ENCODE results near the gene BTBD9. TPM values are rescaled to one million over a fixed set of nuclear protein-coding genes. Genes with fewer than 3 reads are reported as not detected.

BTBD9 gene
- total and polyA plus RNA-seq, 2 of the 13 experiments (the other 11 are each of a cell fraction or from before 2014, with no cell fraction given): 1.2 to 3.0 TPM

DNA sequence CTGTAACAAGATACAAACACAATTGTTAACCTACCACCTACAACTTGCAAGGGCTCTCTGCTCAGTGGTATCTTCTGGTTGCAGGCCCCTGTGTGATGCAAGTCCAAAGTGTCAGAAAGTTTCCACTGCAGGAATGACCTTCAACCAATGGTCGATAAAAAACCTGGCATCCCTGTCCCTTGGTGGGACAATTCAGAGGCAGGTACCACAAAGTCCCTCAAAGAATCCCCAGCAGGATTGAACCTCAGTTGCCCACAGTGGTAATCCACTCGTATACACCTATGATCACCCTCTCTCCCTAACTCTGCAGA lies 47.3 kb upstream of the BTBD9 start (continued):
- TF ChIP-seq, protein P1, sequence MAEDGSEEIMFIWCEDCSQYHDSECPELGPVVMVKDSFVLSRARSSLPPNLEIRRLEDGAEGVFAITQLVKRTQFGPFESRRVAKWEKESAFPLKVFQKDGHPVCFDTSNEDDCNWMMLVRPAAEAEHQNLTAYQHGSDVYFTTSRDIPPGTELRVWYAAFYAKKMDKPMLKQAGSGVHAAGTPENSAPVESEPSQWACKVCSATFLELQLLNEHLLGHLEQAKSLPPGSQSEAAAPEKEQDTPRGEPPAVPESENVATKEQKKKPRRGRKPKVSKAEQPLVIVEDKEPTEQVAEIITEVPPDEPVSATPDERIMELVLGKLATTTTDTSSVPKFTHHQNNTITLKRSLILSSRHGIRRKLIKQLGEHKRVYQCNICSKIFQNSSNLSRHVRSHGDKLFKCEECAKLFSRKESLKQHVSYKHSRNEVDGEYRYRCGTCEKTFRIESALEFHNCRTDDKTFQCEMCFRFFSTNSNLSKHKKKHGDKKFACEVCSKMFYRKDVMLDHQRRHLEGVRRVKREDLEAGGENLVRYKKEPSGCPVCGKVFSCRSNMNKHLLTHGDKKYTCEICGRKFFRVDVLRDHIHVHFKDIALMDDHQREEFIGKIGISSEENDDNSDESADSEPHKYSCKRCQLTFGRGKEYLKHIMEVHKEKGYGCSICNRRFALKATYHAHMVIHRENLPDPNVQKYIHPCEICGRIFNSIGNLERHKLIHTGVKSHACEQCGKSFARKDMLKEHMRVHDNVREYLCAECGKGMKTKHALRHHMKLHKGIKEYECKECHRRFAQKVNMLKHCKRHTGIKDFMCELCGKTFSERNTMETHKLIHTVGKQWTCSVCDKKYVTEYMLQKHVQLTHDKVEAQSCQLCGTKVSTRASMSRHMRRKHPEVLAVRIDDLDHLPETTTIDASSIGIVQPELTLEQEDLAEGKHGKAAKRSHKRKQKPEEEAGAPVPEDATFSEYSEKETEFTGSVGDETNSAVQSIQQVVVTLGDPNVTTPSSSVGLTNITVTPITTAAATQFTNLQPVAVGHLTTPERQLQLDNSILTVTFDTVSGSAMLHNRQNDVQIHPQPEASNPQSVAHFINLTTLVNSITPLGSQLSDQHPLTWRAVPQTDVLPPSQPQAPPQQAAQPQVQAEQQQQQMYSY (CRISPR knock-in tag; IDR thresholded peaks at IDR 0.05): peak; percentile 69; the same call in 1 of the 2 replicates
- TF ChIP-seq BCL6 (CRISPR knock-in tag; IDR thresholded peaks at IDR 0.05): peak; percentile 28; the same call in 1 of the 2 replicates
- peak; percentile 87 for TF ChIP-seq ONECUT2 (CRISPR knock-in tag; IDR thresholded peaks at IDR 0.05)
- TF ChIP-seq EZH2 (conservative IDR thresholded peaks at IDR 0.05; ENCODE audit: low read depth, low read length): no peak
- TF ChIP-seq ELF1 (CRISPR knock-in tag; IDR thresholded peaks at IDR 0.05): no peak
- TF ChIP-seq, protein P2, sequence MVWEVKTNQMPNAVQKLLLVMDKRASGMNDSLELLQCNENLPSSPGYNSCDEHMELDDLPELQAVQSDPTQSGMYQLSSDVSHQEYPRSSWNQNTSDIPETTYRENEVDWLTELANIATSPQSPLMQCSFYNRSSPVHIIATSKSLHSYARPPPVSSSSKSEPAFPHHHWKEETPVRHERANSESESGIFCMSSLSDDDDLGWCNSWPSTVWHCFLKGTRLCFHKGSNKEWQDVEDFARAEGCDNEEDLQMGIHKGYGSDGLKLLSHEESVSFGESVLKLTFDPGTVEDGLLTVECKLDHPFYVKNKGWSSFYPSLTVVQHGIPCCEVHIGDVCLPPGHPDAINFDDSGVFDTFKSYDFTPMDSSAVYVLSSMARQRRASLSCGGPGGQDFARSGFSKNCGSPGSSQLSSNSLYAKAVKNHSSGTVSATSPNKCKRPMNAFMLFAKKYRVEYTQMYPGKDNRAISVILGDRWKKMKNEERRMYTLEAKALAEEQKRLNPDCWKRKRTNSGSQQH (CRISPR knock-in tag; IDR thresholded peaks at IDR 0.05; ENCODE audit: low read depth): no peak
- TF ChIP-seq RARA (CRISPR knock-in tag; IDR thresholded peaks at IDR 0.05): no peak
- TF ChIP-seq NR2F6 (IDR thresholded peaks at IDR 0.05): 0 out of 2 replicates have a peak, but pooled peaks have one; percentile 14
- no peak for TF ChIP-seq NR2F6 (CRISPR knock-in tag; IDR thresholded peaks at IDR 0.05)
- TF ChIP-seq FOXC1 (CRISPR knock-in tag; IDR thresholded peaks at IDR 0.05; ENCODE audit: borderline replicate concordance): no peak
- TF ChIP-seq, protein P3, sequence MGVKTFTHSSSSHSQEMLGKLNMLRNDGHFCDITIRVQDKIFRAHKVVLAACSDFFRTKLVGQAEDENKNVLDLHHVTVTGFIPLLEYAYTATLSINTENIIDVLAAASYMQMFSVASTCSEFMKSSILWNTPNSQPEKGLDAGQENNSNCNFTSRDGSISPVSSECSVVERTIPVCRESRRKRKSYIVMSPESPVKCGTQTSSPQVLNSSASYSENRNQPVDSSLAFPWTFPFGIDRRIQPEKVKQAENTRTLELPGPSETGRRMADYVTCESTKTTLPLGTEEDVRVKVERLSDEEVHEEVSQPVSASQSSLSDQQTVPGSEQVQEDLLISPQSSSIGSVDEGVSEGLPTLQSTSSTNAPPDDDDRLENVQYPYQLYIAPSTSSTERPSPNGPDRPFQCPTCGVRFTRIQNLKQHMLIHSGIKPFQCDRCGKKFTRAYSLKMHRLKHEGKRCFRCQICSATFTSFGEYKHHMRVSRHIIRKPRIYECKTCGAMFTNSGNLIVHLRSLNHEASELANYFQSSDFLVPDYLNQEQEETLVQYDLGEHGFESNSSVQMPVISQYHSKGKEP (CRISPR knock-in tag; IDR thresholded peaks at IDR 0.05): no peak
- TF ChIP-seq NFRKB (IDR thresholded peaks at IDR 0.05): no peak
- no peak for TF ChIP-seq JDP2 (CRISPR knock-in tag; IDR thresholded peaks at IDR 0.05; ENCODE audit: borderline replicate concordance)
- TF ChIP-seq, protein P4, sequence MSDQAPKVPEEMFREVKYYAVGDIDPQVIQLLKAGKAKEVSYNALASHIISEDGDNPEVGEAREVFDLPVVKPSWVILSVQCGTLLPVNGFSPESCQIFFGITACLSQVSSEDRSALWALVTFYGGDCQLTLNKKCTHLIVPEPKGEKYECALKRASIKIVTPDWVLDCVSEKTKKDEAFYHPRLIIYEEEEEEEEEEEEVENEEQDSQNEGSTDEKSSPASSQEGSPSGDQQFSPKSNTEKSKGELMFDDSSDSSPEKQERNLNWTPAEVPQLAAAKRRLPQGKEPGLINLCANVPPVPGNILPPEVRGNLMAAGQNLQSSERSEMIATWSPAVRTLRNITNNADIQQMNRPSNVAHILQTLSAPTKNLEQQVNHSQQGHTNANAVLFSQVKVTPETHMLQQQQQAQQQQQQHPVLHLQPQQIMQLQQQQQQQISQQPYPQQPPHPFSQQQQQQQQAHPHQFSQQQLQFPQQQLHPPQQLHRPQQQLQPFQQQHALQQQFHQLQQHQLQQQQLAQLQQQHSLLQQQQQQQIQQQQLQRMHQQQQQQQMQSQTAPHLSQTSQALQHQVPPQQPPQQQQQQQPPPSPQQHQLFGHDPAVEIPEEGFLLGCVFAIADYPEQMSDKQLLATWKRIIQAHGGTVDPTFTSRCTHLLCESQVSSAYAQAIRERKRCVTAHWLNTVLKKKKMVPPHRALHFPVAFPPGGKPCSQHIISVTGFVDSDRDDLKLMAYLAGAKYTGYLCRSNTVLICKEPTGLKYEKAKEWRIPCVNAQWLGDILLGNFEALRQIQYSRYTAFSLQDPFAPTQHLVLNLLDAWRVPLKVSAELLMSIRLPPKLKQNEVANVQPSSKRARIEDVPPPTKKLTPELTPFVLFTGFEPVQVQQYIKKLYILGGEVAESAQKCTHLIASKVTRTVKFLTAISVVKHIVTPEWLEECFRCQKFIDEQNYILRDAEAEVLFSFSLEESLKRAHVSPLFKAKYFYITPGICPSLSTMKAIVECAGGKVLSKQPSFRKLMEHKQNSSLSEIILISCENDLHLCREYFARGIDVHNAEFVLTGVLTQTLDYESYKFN (CRISPR knock-in tag; conservative IDR thresholded peaks at IDR 0.05): peak; percentile 55
- TF ChIP-seq ZNF572 (CRISPR knock-in tag; IDR thresholded peaks at IDR 0.05): no peak
- TF ChIP-seq TSC22D2 (CRISPR knock-in tag; IDR thresholded peaks at IDR 0.05; ENCODE audit: borderline replicate concordance): no peak
- TF ChIP-seq SNAPC2 (CRISPR knock-in tag; IDR thresholded peaks at IDR 0.05): no peak
- TF ChIP-seq, protein P5, sequence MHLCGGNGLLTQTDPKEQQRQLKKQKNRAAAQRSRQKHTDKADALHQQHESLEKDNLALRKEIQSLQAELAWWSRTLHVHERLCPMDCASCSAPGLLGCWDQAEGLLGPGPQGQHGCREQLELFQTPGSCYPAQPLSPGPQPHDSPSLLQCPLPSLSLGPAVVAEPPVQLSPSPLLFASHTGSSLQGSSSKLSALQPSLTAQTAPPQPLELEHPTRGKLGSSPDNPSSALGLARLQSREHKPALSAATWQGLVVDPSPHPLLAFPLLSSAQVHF (CRISPR knock-in tag; IDR thresholded peaks at IDR 0.05): no peak
- TF ChIP-seq SRSF9 (IDR thresholded peaks at IDR 0.05; ENCODE audit: borderline replicate concordance, insufficient read depth, low read depth, low read length, poor library complexity, severe bottlenecking): no peak
- no peak for TF ChIP-seq MYNN (CRISPR knock-in tag; IDR thresholded peaks at IDR 0.05; ENCODE audit: low read depth)
- no peak for TF ChIP-seq PPARG (CRISPR knock-in tag; conservative IDR thresholded peaks at IDR 0.05)
- TF ChIP-seq ZNF75D (CRISPR knock-in tag; IDR thresholded peaks at IDR 0.05; ENCODE audit: borderline replicate concordance): no peak
